Measurements from ENCODE around the gene MESP2.
"Not testable (repeated sequence)": the region's sequence is repeated elsewhere in the genome, so short reads cannot be mapped to it uniquely, and the experiment has no call there.

Gene MESP2

DNA sequence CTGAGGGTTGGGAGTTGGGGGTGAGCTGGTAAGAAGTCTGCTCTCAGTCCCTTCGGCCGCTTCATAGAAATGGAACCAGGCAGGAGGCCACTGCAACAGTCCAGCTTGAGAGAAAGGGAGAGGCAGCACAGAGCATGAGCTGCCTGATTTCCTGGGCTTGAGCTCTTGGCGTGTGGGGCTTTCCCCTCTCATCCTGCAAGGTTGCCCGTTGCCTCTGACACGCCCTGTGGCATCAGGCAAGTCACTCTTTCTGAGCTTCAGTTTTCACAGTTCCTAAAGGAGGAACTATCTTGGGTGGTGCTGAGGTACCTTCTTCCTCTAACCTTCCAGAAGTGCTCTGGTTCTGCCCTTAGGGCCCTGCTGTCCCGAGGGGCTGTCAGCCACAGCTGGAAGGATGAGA lies 4.9 kb downstream of the MESP2 start:
- no peak for DNase-seq (ENCODE audit: low spot score)

DNA sequence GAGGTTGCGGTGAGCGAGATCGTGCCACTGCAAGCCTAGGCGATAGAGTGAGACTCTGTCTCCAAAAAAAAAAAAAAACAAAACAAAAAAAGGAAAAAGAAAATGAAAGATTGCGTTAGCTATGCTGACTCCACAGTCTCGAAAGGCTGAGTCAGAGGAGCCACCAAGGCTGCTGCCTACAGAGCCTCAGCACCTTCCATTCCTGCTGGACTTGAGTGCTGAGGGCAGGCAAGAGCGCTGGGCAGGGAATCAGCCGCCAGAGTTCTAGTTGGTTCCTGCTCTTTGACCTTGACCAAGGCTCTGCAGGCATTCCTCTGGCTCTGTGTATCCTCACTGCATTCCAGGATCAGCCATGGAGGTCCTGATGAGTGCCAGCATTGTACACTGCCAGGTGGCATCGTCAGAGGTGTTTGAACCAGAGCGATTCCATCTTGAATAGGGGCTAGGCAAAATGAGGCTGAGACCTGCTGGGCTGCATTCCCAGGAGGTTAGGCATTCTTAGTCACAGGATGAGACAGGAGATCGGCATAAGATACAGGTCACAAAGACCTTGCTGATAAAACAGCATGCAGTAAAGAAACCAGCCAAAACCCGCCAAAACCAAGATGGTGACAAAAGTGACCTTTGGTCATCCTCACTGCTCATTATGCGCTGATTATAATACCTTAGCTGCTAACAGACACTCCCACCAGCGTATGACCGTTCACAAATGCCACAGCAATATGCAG lies 5.9 kb downstream of the MESP2 start:
- peak; percentile 62 for DNase-seq (ENCODE audit: low spot score)

DNA sequence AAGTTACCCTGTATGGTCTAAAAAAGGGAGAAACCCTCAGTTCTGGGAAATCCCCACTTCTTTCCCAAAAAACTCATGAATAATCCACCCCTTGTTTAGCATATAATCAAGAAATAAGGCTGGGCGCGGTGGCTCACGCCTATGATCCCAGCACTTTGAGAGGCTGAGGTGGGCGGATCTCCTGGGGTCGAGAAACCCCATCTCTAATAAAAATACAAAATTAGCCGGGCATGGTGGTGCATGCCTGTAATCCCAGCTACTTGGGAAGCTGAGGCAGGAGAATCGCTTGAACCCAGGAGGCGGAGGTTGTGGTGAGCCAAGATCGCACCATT lies 6.5 kb downstream of the MESP2 start:
- DNase-seq (ENCODE audit: low spot score): not testable (repeated sequence)

DNA sequence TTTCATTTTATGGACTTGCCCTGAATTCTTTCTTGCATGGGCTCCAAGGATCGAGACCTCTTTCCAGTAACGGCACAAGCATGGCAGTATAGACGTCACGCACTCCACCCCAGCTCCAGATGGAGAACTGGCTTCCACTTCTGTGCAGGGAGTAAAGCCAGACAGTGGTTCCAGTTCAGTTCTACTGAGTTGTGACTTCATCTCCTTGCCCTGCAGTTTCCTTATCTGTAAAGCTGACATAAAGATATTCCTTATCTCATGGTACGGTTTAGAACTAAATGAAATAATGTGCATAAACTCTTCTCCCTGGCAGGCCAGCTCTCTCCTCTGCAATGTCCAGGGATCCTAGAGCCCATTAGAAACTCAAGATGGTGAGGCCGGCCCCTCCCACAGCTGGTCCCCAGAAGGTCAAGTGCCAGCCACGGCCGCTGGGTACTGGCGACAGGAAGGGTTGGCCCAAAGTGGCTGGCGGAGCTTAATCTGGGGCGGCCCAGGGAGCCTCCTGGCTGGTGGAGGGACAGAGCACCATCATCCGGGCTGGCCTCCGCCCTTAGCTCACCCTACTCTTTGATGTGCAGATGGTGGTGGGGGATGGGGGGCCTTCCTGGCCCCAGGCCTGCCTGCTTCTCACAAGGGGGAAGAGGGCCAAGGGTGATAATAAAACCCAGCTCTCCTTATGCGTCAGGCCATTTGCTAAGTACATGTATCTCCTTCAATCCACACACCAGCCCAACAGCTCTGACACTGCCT lies 7.2 kb downstream of the MESP2 start:
- DNase-seq (ENCODE audit: low spot score): no peak

DNA sequence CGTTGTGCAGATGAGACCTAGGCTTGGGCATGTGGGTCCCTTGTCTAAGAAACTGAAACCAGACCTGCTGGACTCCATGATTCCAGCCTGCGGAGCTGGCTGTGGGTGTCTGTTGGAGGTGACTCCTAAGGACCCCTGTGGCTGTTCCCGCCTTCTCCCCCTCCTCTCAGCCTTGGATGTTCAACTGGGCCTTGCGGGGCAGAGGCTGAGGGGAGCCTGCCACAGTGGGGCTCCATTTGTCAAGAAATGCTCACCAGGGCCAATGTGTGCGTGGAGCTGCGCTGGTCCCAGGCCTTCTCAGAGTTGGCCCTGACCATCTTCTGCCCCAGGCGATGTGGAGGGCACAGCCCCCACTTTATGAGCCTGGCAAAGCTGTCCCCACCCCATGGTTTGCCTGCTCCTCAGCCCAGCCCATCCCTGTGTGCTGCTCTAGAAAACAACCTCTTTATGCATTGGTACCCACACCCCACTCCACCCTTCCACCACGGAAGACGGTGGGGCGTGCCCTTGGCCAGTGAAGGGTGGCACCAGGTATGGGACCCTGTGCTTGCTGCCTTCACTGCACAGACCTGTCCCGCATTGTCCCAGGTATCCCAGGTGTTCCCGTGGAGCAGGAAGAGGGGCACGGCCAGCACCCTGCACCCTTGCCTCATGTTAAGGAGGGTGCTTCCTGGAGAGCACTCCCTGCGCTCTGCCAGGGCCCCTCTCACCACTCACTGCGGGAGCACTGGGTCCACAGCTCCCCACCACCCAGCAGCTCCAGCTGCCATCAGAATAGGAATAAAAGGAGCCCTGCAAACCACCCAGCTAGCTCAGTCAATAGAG lies 7.9 kb downstream of the MESP2 start:
- DNase-seq (ENCODE audit: low spot score): no peak

GRCh38 chr15:89784686-89784960 lies 8.5 kb downstream of the MESP2 start:
- no peak for DNase-seq (ENCODE audit: low spot score)

- no peak for DNase-seq (ENCODE audit: low spot score)
These were observed 9.1 kb downstream of the MESP2 start for GRCh38 chr15:89785064-89785773.

GRCh38 chr15:89785774-89786140 lies 9.6 kb downstream of the MESP2 start:
- no peak for DNase-seq (ENCODE audit: low spot score)

GRCh38 chr15:89787944-89788343 lies 11.8 kb downstream of the MESP2 start:
- DNase-seq (ENCODE audit: low spot score): no peak

DNA sequence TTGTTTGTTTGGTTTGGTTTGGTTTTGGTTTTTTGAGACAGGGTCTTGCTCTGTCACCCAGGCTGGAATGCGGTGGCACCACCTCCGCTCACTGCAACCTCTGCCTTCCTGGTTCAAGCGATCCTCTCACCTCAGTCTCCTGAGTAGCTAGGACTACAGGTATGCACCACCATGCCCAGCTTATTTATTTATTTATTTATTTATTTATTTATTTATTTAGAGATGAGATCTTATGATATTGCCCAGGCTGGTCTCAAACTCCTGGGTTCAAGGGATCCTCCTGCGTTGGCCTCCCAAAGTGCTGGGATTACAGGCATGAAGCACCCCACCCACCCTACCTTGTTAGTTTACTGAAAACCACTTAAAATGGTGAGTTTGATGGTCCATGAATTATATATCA lies 12.5 kb downstream of the MESP2 start:
- DNase-seq (ENCODE audit: low spot score): not testable (repeated sequence)

GRCh38 chr15:89790206-89790605 lies 14.1 kb downstream of the MESP2 start:
- no peak for DNase-seq (ENCODE audit: low spot score)

- no peak for DNase-seq (ENCODE audit: low spot score)
These were observed 14.5 kb downstream of the MESP2 start for GRCh38 chr15:89790661-89791060.

DNA sequence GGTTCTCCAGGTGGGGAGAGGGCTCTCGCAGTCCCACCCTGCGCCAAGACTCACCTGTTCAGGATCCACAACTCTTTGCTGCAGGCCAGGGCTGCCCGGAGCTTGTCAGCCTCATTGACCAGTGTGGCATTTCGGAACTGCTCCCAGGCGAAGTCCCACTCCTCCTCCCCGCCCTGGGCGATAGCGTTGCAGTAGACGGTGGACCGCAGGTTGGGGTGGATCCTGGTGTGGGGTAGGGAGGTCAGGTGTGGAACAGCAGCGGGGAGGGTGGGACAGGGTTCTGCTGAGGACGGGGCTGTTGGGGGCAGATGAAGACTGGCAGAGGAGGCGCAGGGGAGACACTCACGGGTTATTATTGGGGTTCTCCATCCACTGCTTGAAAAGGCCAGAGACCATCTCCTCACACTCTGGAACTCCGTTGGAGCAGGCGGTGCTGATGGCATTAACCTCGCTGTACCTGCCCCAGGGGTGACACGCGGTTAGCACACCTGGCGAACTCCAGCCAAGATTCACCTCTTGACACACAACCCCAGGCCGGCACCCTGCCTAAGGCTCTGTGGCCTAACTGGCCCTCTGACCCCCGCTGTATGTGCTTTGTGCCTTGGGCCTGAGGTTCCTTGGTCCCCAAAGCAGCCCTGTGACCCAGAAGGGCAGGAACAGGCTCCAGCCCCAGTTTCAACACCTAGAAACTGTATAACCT lies 16.1 kb downstream of the MESP2 start:
- DNase-seq (ENCODE audit: low spot score): no peak

- DNase-seq (ENCODE audit: low spot score): no peak
These were observed 18.6 kb downstream of the MESP2 start for GRCh38 chr15:89794627-89795241.

- DNase-seq (ENCODE audit: low spot score): no peak
These were observed 19.9 kb downstream of the MESP2 start for GRCh38 chr15:89795996-89796395.

GRCh38 chr15:89797678-89798201 lies 21.6 kb downstream of the MESP2 start:
- DNase-seq (ENCODE audit: low spot score): no peak

DNA sequence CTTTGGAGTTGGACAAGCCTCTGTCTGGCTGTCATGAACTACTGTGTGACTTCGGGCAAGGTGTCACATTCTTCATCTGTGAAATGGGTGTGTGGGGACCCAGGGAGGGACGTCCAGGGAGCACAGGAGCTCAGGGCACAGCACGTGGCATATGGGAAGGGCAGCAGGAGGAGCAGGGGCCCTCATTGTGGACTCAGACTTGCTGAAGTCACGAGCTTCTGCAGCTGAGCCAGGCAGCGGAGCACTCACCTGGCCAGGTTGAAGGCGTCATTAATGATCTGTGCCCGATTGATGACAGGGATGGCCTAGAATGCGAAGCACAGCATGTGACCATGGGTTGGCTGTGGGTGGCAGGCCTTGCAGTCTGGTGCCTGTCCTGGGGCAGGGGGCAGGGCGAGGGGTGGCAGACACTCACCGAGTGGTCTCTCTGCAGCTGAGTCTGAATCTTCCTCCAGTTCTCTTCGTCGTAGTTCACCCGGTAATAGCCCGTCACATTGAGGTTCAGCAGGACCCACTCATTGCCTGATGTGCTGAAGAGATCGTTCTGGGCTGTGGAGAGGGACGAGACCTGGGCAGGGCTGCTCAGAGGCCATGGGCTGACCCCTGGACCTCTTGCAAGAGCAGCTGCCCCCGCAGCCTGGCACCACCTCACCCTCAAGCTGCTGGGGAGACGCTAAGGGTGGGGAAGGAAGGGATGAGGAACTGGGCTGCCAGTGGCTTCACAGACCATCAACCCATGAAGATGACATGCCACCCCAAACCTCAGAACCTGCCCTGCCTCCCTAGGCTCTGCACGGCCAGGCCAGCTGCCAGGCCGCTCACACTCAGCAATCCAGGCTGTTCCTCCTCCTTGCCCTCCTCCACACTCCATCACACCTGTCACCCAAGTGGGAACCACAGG lies 23.1 kb downstream of the MESP2 start:
- no peak for DNase-seq (ENCODE audit: low spot score)

GRCh38 chr15:89799918-89800498 lies 23.9 kb downstream of the MESP2 start:
- no peak for DNase-seq (ENCODE audit: low spot score)

GRCh38 chr15:89801471-89802195 lies 25.5 kb downstream of the MESP2 start:
- no peak for DNase-seq (ENCODE audit: low spot score)

All from RKO (cell line).